ENCODE results near the gene LARP1B.
"Not testable (repeated sequence)": the region's sequence is repeated elsewhere in the genome, so short reads cannot be mapped to it uniquely, and the experiment has no call there.

LARP1B gene

DNA sequence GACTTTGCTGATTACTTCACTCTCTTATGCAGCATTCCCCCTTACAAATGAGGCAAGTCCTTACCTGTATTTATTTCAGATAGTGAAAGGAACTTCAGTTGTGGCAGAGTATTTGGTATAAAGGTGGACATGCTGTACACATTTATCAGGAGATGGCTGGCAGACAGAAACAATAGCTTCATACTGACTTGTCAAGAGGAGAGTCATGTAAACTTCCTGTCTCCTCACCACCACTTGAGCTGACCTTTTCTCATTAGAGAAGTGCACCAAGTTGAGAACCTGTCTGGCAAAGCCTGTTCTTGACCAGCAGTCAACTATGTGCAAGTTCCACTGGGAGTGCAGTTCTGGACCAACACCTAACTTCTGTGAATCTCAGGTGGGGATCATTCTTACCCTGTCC is 80.8 kb downstream of the LARP1B start:
- no peak for FAIRE-seq

GRCh38 chr4:128145727-128146126 is 84.6 kb downstream of the LARP1B start:
- no peak for FAIRE-seq

DNA sequence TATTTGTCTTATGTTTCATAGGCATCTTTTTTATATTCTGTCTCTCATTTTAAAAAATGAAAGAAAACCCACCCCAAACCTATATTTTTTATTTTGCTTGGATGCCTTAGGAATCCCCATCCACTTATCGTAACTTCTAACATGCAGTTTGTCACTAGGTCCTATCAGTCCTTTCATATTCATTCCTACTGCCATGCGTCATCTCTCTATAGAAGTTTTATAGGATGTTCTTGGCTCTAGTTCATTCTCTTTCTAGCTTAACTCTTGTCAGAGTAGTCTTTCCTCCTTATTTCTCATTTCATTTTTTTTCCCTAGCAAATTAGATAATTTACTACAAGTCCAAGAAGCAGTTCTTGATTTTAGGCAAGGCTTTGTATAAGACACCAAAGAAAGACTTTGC is 92.7 kb downstream of the LARP1B start:
- no peak for FAIRE-seq

DNA sequence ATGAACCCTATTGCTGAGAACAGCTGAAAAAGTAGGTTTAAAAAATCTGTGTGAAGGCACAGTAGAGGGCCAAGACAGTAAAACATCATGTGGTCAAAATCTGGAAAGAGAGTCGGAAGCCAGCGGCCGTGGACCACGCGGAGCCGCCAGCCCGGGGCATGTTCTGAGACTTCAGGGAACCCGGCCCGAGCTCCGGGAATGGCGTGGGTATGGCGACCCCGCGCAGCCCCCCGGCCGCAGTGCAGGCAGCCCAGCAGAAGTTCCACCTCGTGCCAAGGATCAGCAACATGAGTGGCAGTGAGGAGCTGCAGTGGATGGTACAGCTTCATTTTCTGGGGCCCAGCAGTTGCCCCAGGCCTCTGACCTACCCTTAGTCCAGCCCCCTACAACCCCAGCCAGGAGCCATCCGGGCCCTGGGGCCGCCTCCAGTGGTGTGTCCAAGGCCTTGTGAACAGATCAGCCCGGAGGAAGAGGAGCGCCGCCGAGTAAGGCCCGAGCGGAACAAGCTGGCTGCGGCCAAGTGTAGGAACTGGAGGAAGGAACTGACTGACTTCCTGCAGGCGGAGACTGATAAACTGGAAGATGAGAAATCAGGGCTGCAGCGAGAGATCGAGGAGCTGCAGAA is 94.2 kb downstream of the LARP1B start:
- FAIRE-seq: no peak

DNA sequence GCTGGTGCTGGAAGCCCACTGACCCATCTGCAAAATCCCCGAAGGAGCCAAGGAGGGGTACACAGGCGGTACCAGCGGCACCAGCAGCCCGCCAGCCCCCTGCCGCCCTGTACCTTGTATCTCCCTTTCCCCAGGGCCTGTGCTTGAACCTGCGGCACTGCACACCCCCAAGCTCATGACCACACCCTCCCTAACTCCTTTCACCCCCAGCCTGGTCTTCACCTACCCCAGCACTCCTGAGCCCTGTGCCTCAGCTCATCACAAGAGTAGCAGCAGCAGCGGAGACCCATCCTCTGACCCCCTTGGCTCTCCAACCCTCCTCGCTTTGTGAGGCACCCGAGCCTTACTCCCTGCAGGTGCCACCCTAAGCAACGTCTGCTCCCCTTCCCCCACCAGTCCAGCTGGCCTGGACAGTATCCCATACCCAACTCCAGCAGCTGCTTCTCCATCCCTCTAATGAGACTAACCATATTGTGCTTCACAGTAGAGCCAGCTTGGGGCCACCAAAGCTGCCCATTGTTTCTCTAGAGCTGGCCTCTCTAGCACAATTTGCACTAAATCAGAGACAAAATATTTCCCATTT is 94.9 kb downstream of the LARP1B start:
- no peak for FAIRE-seq

DNA sequence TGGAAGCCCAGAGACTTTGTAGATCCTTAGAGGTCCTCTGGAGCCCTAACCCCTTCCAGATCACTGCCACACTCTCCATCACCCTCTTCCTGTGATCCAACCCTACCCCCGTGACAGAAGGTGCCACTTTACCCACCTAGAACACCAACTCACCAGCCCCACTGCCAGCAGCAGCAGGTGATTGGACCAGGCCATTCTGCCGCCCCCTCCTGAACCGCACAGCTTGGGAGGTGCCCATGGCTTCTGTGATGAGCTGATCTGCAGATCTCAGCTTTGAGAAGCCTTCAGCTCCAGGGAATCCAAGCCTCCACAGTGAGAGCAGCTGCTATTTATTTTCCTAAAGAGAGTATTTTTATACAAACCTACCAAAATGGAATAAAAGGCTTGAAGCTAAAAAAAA is 95.4 kb downstream of the LARP1B start:
- FAIRE-seq: not testable (repeated sequence)

GRCh38 chr4:128158894-128159293 is 97.8 kb downstream of the LARP1B start:
- FAIRE-seq: no peak

DNA sequence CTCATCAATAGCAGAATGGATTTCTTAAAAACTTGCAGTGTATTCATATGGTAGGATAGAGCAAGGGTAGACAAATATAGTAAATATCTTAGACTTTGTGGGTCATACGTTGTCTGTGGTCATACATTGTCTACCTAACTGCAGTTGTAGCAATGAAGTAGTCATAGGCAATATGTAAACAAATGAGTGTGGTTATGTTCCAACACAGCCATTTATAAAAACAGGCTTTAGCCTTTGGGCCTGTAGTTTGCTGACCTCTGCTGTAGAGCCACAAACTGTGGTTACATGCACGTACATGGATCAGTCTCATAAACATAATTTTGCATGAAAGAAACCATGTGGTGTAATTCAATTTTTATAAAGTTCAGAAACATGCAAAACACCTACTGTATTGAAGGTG is 98.9 kb downstream of the LARP1B start:
- FAIRE-seq: no peak

GRCh38 chr4:128161138-128161537 is 100.0 kb downstream of the LARP1B start:
- FAIRE-seq: no peak

- FAIRE-seq: no peak
Observed at GRCh38 chr4:128162434-128162833, 101.3 kb downstream of the LARP1B start.

- FAIRE-seq: no peak
Observed at GRCh38 chr4:128163177-128164117, 102.3 kb downstream of the LARP1B start.

DNA sequence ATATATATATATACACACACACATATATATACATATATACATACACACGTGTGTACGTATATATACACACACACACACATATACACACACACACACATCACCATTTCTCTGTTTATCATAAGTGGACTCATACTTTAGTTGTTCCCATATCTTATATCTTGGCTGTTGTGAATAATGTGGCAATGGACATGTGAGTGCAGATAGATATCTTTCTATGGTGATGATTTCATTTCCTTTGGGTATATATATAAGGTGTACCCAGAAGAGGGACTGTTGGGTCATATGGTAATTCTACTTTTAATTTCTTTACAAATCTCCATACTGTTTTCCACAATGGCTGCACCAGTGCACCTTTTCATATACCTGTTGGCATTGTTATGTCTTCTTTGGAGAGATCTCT is 105.9 kb downstream of the LARP1B start:
- FAIRE-seq: no peak

- FAIRE-seq: no peak
Observed at GRCh38 chr4:128168701-128169100, 107.6 kb downstream of the LARP1B start.

DNA sequence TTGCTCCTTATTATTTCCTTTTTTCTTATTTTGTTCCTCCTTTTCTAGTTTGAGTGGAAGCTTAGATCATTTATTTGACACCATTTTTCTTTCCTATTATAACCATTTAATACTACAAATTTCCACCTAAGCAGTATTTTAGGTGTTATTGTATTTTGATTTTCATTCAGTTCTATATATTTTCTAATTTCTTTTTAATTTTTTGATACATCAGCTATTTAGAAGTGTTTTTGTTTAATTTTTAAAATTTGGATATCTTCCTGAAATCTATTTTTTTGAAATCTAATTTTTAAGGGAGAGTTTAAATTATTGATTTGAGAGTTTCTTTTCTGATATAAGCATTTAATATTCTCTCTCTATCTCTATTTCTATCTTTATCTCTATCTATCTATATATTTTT is 108.1 kb downstream of the LARP1B start:
- peak; percentile 90 for FAIRE-seq

GRCh38 chr4:128176643-128177042 is 115.5 kb downstream of the LARP1B start:
- no peak for FAIRE-seq

DNA sequence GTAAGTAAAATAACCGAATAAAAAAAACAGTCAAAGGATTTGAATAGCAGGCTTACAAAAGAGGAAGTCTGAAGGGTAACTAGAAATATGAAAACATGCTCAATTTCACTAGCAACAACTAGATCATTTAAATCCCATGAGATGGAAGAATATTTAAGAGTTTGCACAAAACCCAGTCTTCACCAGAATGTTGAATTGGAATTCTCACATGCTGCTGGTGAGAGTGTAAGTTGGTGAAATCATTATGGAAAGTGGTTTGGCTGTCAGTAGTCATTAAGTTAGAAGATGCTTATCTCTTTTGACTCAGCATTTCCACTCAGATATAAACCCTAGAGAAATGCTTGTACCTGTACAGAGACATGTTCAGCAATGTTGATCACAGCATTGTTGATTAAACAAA is 116.4 kb downstream of the LARP1B start:
- FAIRE-seq: no peak

DNA sequence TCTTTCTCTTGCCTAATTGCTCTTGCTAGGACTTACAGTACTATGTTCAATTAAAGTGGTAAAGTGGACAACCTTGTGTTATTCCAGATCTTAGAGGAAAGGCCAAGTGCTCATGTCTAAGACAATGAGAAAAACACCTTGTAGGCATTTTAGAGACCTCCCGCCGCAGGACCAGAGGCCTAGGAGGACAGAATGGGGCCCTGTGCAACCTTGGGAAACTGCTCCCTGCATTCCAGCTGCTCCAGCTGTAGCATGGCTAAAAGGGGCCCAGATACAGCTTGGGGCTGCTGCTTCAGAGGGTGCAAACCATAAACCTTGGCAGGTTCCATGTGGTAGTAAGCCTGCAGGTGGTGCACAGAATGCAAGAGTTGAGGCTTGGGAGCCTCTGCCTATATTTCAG is 125.5 kb downstream of the LARP1B start:
- no peak for FAIRE-seq

DNA sequence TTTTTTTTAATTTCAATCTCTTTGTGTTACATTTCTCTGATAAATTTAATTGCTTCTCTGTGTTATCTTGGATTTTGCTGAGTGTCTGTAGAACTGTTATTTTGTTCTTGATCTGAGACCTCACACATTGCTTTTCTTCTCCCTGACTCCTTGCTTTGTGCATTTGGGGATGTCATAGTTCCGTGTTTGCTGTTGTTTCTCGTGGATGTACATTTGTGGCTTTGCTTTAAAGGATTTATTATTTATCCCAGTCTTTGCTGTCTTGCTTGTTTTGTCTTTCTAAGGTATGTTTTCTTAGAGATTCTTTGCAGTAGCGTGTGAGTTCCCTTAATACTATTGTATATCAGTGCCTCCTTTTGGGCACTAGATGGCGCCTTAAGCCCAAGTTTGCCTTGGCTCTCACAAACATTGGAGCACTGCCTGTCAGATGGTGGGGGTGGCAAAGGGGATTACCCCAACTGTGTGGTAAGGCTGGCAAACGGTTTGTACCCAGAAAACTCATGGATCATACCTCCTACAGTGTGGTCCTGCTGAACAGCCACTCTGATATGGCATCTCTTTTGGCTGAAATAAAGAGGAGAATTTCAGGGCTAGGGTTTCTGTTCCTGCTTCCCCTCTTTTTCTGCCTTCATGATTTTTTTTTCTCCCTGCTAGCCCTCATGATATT is 130.1 kb downstream of the LARP1B start:
- peak; percentile 85 for FAIRE-seq

DNA sequence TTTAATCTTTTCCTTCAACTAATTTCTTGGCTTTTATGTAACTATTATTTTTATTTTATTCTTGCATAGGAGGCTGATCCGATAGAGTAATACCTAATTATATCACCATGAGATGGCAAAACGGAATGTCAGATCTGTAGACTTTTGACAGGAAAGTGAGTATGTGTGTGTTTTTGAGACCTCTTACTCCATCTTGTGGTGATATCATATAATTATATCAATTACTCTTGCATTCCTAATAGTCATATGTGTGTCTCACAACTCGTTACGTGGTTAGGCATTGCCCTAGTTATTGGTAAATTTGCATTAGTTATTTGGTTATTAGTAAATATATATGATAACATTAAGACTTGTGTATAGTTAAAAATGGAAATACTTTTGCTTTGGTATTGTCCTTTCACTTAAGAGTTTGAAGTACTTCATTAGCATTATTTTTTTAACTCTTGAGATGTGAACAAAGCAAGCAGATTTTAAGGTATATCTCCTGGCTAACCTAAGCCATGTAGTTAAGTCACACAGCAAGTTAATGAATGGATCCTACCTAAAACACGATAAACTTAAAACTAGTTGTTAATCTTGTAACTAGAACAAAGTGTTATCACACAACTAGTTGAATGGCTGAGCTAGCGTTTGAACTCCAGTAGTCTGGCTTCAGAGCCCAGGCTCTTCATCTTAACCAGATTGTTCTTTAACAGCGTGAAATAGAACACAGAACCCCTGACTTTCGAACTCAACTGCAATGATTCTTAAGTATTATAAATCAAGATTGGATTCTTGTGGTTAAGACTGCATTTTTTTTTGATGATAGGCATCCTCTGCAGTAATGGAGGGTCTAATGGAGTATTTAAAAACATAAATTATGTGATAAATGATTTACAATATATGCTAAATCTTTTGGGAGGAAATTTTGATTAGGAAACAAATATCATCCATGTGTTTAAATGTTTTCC is 159.4 kb downstream of the LARP1B start:
- peak; percentile 95 for FAIRE-seq

GRCh38 chr4:128221586-128221985 is 160.5 kb downstream of the LARP1B start:
- no peak for FAIRE-seq

DNA sequence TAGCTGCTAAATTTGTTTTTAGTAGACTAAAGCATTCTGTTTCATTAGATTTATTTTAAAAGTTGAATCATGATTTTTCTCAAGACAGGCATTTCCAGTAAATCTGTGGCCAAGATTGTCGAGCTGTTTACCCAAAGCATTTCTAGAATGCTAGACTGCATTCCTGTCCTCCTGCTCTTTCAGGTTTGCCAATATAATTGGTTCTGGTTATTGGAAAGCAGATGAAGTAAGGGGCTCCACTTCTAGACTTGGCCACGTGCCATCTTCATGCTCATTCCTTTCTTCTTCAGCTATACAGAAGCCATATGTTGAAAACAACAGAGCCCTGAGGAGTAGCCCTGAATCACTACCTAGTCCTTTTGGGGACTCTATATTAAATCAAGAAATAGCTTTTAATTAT is 164.0 kb downstream of the LARP1B start:
- FAIRE-seq: no peak

- FAIRE-seq: no peak
Observed at GRCh38 chr4:128227991-128228571, 167.0 kb downstream of the LARP1B start.

Data from A204.1 (cell line).